Left lung (tissue), 10 donors: ENCODE results near the gene CACNA1C. TPM values are rescaled to one million over a fixed set of nuclear protein-coding genes. Genes with fewer than 3 reads are reported as not detected.

Experiments
- ATAC-seq: fragments of 200-7000 bp; cut with Tn5 transposase; one replicate; pipeline ENCODE4 v1.9.1; 2020; ENCODE audit warnings: moderate library complexity
- DNase-seq, 4 donors: peaks; one replicate each; pipeline ENCODE4 v3.0.0-alpha.2; 2013 to 2020
- H3K27ac ChIP-seq, 2 donors: fragments of 200-600 bp; sonication (generic) in 1 of 2; one replicate each; pipeline versions ENCODE4 v1.5.0 to v1.8.0; 2020 to 2021
- H3K27me3 ChIP-seq, 2 donors: fragments of 200-600 bp; sonication (generic) in 1 of 2; one replicate each; pipeline versions ENCODE4 v1.5.0 to v1.8.0; 2020 to 2021
- H3K36me3 ChIP-seq, 2 donors: fragments of 200-600 bp; sonication (generic) in 1 of 2; one replicate each; pipeline versions ENCODE4 v1.5.0 to v1.8.0; 2020 to 2021
- H3K4me1 ChIP-seq, 2 donors: fragments of 200-600 bp; one replicate each; pipeline ENCODE4 v1.8.0; 2021
- H3K4me3 ChIP-seq, 2 donors: fragments of 200-600 bp; sonication (generic) in 1 of 2; one replicate each; pipeline versions ENCODE4 v1.5.0 to v1.8.0; 2020 to 2021; ENCODE audit warnings: mild to moderate bottlenecking in 1 of 2
- H3K9me3 ChIP-seq, 2 donors: fragments of 200-600 bp; sonication (generic) in 1 of 2; one replicate each; pipeline versions ENCODE4 v1.5.0 to v1.8.0; 2020 to 2021
- intact Hi-C, 2 donors: fragments of 100-400 bp; cut with DNase I; formaldehyde crosslinking; loops; one replicate each; pipeline versions ENCODE4 v1.11.2 to v1.14.2; 2022
- polyA plus RNA-seq, 6 donors: library from polyadenylated mRNA; unstranded; fragments of 120-200 nt; gene quantifications; one replicate each; pipeline ENCODE4 v1.2.1, GENCODE V29; 2013; ENCODE audit not compliant: insufficient read length in 6 of 6
- total RNA-seq, 2 donors: library from RNA; stranded (reverse); fragmentation: NEBNext Ultra II Directional; extraction: Animal tissue kit (Norgen Biotek cat#: 25700); gene quantifications; one replicate each; pipeline ENCODE4 v1.2.1, GENCODE V29; 2021
- TF ChIP-seq, protein P1 (sequence below), 2 donors: fragments of 200-600 bp; sonication (generic) in 1 of 2; IDR thresholded peaks; one replicate each; pipeline versions ENCODE4 v1.5.0 to v1.8.0; 2021; ENCODE audit warnings: antibody characterized with exemption in 2 of 2
- donor health status: DM: no; HTN: yes; CAD: no.
- donor health status: DM: no; HTN: no; CAD: no.

Gene CACNA1C
- total and polyA plus RNA-seq, 8 donors, result 11.9 to 21.9 (median 14.2) TPM

DNA sequence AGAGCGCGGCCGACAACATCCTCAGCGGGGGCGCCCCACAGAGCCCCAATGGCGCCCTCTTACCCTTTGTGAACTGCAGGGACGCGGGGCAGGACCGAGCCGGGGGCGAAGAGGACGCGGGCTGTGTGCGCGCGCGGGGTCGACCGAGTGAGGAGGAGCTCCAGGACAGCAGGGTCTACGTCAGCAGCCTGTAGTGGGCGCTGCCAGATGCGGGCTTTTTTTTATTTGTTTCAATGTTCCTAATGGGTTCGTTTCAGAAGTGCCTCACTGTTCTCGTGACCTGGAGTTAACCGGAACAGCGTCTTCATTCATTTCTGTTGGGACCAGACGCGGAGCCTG, 638.2 kb downstream of the CACNA1C start:
- H3K27ac ChIP-seq, result peak overlapping the region in 1 of 2 donors; percentile 28

DNA sequence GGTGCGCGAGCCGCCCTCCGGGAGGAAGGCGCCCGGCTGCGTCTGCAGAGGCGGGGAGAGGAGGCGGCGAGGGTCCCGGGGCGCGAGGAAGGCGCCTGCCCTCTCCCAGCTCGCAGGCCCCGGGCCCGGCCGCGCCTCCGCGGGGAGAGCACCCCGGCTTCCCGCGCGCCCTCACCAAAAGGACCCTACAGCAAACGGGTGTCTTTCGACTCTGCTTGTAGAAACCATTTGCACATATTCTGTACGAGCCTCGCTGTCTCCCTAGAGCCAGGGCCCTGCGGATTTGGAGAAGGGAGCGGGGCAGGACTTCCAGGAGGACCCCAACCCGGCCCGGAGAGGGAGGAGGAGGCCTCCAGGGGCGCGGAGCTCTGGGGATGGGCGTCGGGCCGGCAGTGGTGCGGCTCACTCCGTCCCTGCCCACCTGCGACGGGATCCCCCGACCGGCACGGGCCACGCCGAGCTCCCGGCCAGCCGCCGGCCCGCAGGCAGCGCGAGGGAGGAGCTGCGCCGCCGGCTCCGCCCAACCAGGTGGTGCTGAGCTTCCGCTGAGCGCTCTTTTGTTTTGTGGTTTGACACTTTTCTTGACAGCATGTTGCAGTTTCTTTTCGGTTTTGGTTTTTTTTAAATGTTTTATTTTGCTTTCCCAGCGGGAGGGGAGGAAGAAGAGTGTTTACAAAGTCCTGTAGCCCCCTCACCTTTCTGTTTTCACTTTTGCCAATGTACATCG, 638.7 kb downstream of the CACNA1C start:
- TF ChIP-seq, protein P1, sequence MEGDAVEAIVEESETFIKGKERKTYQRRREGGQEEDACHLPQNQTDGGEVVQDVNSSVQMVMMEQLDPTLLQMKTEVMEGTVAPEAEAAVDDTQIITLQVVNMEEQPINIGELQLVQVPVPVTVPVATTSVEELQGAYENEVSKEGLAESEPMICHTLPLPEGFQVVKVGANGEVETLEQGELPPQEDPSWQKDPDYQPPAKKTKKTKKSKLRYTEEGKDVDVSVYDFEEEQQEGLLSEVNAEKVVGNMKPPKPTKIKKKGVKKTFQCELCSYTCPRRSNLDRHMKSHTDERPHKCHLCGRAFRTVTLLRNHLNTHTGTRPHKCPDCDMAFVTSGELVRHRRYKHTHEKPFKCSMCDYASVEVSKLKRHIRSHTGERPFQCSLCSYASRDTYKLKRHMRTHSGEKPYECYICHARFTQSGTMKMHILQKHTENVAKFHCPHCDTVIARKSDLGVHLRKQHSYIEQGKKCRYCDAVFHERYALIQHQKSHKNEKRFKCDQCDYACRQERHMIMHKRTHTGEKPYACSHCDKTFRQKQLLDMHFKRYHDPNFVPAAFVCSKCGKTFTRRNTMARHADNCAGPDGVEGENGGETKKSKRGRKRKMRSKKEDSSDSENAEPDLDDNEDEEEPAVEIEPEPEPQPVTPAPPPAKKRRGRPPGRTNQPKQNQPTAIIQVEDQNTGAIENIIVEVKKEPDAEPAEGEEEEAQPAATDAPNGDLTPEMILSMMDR (IDR thresholded peaks at IDR 0.05), result no peak
- intact Hi-C loops, result no loop called here

More for the DNA sequence above, 638.2 kb downstream of the CACNA1C start:
- ATAC-seq (peak; percentile 37), DNase-seq (peak in 1 of 4 donors; percentile 60)
- intact Hi-C loops, result no loop called here
- peaks cover 0 to 17% of the 10 kb centered on the region in 2 donors for H3K4me1 ChIP-seq
- TF ChIP-seq, protein P1 (IDR thresholded peaks at IDR 0.05), result no peak
- H3K4me3 ChIP-seq, result peak overlapping the region in 1 of 2 donors; percentile 47
- no peaks in the 10 kb centered on the region for H3K9me3 ChIP-seq
- no peaks in the 10 kb centered on the region for H3K36me3 ChIP-seq
- H3K27me3 ChIP-seq, result peaks cover 0 to 32% of the 10 kb centered on the region in 2 donors

DNA sequence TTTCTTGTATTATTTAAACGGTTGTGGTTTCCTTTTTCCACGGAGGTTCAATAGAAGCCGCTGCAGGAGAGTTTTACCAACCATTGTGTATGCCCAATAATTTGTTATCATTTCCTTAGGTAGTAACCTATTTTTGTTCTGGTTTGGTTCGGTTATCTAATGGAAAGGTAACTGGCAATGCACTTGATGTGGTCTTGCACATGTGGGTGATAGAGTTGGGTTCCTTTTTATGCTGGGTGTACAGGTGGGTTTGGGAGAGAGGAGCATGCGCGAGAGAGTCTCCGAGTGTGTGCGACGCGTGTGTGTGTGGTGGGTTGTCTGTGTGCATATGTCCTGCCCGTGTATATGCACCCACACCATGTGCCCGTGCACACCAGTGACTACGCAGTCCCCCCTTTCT, 639.3 kb downstream of the CACNA1C start:
- H3K27ac ChIP-seq, result no peak overlapping the region
- intact Hi-C loops, result no loop called here
- no peaks in the 10 kb centered on the region for H3K9me3 ChIP-seq
- peaks cover 0 to 17% of the 10 kb centered on the region in 2 donors for H3K4me1 ChIP-seq
- no peaks in the 10 kb centered on the region for H3K36me3 ChIP-seq
- TF ChIP-seq, protein P1 (IDR thresholded peaks at IDR 0.05), result no peak
- no peak for DNase-seq
- H3K27me3 ChIP-seq, result peaks cover 0 to 32% of the 10 kb centered on the region in 2 donors
- peak overlapping the region in 1 of 2 donors; percentile 47 for H3K4me3 ChIP-seq
- no peak for ATAC-seq

More for the DNA sequence above, 638.7 kb downstream of the CACNA1C start:
- Histone ChIP-seq H3K27me3 (peaks cover 0 to 32% of the 10 kb centered on the region in 2 donors), H3K36me3 (no peaks in the 10 kb centered on the region), H3K9me3 (no peaks in the 10 kb centered on the region), H3K4me1 (peaks cover 0 to 17% of the 10 kb centered on the region in 2 donors), H3K27ac (peak overlapping the region in 1 of 2 donors; percentile 28), H3K4me3 (peak overlapping the region in 1 of 2 donors; percentile 47)
- peak in 1 of 4 donors; percentile 19 for DNase-seq
- peak; percentile 74 for ATAC-seq

DNA sequence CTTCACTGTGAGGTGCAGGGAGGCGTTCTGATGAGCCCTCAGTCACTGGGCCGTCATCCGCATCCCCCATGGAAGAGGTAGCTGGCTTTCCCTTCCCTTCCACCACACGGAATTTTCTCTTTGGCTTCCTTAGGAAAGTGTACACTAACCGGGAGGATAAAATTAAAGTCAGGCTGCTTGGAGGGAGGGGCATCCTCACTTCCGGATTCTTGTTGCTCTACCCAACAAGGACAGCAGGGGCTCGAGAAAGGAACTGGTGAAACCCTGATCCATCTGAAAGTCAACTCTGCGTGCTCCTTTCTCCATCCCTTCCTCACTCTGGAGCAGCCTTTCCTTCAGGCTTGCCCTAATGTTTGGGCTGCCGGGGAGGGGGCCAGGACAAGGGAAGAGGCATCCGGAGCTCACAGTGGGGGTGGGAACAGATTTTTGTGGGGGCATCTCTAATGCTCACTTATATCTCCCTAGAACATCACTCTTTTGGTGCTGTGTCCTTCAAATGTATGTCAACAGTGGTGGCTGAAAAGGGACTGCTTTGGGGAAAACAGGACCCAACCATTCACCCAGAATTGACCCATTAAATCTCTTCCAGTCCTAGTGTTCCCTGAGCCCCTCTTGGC, 640.6 kb downstream of the CACNA1C start:
- Histone ChIP-seq H3K27ac (no peak overlapping the region), H3K27me3 (peaks cover 0 to 32% of the 10 kb centered on the region in 2 donors), H3K4me3 (no peak overlapping the region), H3K36me3 (no peaks in the 10 kb centered on the region), H3K4me1 (peaks cover 0 to 17% of the 10 kb centered on the region in 2 donors), H3K9me3 (no peaks in the 10 kb centered on the region)
- ATAC-seq, result no peak
- no peak for DNase-seq
- intact Hi-C loops, result no loop called here
- TF ChIP-seq, protein P1 (IDR thresholded peaks at IDR 0.05), result no peak

DNA sequence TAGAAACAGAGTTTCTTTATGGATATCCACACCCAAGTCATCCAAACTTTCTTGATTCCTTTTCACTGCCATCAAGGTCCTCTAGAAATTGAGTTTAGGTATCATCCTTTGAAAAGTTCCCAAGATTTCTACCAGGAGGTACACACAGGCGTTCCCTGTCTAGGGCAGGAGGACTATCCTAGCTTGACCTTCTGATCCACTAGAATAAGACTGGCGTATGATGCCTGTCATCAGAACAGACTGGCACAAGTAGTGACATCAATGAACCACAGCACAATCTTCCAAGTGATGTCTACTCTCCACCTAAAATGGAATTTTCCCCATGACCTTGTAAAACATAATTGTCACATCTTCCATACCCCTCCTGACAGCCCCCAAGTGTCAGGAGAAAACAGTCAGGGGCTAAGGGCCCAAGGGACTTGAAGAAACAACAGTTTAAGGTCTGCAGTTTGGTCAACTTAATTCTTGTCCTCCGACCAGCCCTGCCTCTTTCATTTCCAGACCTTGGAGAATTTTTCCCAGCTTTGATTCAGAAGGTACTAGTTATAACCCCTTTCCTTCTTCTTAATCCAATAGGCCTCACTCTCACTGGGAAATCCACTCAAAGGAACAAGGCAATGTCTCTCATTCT, 641.3 kb downstream of the CACNA1C start:
- no peaks in the 10 kb centered on the region for H3K36me3 ChIP-seq
- DNase-seq, result no peak
- H3K27me3 ChIP-seq, result peaks cover 0 to 32% of the 10 kb centered on the region in 2 donors
- peaks cover 0 to 17% of the 10 kb centered on the region in 2 donors for H3K4me1 ChIP-seq
- TF ChIP-seq, protein P1 (IDR thresholded peaks at IDR 0.05), result no peak
- no peak overlapping the region for H3K4me3 ChIP-seq
- H3K9me3 ChIP-seq, result no peaks in the 10 kb centered on the region
- intact Hi-C loops, result no loop called here
- no peak overlapping the region for H3K27ac ChIP-seq
- ATAC-seq, result no peak
